GM12892 (cell line): ENCODE measurements around the gene MTHFD1L.

ENCODE experiments used
- POLR2A ChIP-seq: IDR thresholded peaks from 2 replicates; pipeline ENCODE4 v1.6.1; 2011; ENCODE audit warnings: low read depth, low read length, control low read depth
- POLR2AphosphoS5 ChIP-seq: IDR thresholded peaks from 2 replicates; pipeline ENCODE4 v1.6.1; 2011; ENCODE audit warnings: low read depth, low read length, control low read depth
- TAF1 ChIP-seq: IDR thresholded peaks from 2 replicates; pipeline ENCODE4 v1.6.1; 2011; ENCODE audit warnings: low read depth, mild to moderate bottlenecking, control low read depth, low read length, borderline replicate concordance

- TF ChIP-seq POLR2AphosphoS5 (no peak), POLR2A (no peak), TAF1 (no peak)
Measured at GRCh38 chr6:150991487-150991886, 126.0 kb downstream of the MTHFD1L start.
